ENCODE measurements around the gene ZNF275.

DNA sequence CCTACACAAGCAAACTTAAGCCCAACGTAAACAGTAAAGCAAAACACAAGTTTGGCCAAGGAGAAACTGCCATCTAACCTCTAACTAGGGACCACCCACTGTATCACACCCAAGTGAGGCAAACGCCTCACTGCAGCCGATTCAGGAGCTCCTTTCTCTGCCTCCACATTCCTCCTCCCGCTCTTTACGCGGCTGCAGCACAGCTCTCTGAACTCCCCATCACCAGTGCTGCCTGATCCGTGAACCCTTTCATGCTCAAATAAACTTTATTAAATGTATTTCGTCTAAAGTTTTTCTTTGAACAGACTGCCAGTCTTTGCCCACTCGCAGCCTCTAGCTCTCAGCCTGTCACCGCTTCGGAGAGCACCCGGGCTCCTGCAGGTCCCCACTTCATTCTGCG lies 60.7 kb downstream of the ZNF275 start:
- TF ChIP-seq, protein P1, sequence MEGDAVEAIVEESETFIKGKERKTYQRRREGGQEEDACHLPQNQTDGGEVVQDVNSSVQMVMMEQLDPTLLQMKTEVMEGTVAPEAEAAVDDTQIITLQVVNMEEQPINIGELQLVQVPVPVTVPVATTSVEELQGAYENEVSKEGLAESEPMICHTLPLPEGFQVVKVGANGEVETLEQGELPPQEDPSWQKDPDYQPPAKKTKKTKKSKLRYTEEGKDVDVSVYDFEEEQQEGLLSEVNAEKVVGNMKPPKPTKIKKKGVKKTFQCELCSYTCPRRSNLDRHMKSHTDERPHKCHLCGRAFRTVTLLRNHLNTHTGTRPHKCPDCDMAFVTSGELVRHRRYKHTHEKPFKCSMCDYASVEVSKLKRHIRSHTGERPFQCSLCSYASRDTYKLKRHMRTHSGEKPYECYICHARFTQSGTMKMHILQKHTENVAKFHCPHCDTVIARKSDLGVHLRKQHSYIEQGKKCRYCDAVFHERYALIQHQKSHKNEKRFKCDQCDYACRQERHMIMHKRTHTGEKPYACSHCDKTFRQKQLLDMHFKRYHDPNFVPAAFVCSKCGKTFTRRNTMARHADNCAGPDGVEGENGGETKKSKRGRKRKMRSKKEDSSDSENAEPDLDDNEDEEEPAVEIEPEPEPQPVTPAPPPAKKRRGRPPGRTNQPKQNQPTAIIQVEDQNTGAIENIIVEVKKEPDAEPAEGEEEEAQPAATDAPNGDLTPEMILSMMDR (IDR thresholded peaks at IDR 0.05; ENCODE audit: poor library complexity, severe bottlenecking), result no peak
- no peak for TF ChIP-seq MXI1 (conservative IDR thresholded peaks at IDR 0.05; ENCODE audit: poor library complexity, severe bottlenecking)
